Measurements from ENCODE around the gene COX8C.
"Not testable (repeated sequence)": the region's sequence is repeated elsewhere in the genome, so short reads cannot be mapped to it uniquely, and the experiment has no call there.

Gene COX8C

DNA sequence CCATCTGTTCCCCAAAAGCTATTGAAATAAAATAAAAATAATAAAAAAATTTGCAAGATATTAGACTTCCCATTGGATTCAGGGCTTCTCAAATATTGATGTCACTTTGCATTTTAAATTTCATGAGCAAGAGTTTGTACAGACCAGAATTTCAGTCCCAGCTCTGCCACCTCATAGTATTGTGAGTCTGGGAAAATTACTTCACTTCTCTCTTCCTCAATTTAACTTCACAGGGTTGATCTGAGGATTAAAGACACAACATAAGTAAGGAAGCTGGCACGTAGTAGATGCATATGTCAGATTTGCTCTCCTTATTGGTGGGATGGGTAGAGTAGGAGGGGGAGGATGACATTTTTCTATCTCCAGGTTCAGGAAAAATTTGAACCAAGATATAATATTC, 32.8 kb downstream of the COX8C start:
- DNase-seq = no peak

DNA sequence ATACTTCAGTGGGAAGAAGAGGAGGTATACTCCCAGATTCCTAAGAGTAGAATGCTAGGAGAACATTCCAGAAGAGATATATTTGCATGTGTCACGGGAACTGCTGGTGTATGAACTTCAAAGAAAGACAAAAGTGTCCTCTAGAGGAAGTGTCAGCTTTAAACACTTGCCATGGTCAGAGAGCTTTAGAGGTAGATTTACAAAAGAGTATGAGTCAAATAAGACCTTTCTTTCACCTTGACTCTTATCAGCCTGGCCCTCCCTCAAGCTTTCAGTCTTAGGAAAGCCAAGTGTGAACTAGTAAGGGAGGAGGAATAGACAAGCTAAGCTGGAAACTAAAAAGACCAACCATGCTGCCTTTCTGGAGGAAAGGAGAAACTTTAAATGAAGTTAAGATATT, 34.7 kb downstream of the COX8C start:
- no peak for DNase-seq

DNA sequence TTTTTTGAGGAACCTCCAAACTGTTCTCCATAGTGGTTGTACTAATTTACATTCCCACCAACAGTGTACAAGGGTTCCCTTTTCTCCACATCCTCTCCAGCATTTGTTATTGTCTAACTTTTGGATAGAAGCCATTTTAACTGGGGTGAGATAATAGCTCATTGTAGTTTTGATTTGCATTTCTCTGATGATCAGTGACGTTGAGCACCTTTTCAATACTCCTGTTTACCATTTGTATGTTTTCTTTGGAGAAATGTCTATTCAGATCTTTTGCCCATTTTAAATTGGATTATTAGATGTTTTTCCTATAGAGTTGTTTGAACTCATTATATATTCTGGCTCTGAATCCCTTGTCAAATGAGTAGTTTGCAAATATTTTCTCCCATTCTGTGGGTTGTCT, 37.3 kb downstream of the COX8C start:
- DNase-seq = not testable (repeated sequence)

DNA sequence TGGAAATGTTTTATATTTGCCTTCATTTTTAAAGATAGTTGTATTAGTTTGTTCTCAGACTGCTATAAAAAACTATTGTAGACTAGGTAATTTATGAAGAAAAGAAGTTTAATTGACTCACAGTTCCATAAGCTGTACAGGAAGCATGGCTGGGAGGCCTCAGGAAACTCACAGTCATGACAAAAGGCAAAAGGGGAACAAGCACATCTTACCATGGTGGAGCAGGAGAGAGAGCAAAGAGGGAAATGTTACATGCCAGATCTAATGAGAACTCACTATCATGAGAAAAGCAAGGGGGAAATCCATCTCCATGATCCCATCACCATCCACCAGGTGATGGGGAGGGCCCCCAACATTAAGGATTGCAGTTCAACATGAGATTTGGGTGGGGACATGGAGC, 48.2 kb downstream of the COX8C start:
- no peak for DNase-seq

DNA sequence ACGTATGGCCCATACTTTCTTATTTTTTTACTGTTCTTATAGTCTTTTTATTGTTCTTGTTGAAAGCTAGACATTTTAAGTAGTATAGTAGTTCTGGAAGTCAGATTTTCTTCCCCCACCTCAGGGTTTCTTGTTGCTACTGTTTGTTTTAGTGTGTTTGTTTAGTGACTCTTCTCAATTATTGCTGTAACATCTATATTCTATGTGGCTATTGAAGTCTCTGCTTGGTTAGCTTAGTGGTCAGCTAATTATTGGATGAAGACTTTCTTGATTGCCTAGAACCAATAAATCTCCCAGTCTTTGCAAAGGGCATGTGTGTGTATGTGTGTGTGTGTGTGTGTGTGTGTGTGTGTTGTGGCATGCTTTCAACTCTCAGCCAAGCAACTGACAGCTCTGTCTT, 49.5 kb downstream of the COX8C start:
- no peak for DNase-seq

All from retina (tissue), 1 donor.